A549 (cell line): ENCODE results near the gene HERC4. TPM values are rescaled to one million over a fixed set of nuclear protein-coding genes. Genes with fewer than 3 reads are reported as not detected.

Experiments
- ATAC-seq, 2 experiments: fragments of 200-7000 bp in 1 of 2; fragments of >200 bp in 1 of 2; cut with Nextera tagmentation in 1 of 2; cut with Tn5 transposase in 1 of 2; 3 replicates each; pipeline versions ENCODE4 v1.8.0 to v1.9.1; 2018 to 2020; ENCODE audit warnings: mild to moderate bottlenecking in 1 of 2, moderate library complexity in 1 of 2
- CTCF ChIA-PET: fragments of 300-600 bp; sonication (Branson Sonifier 250); formaldehyde crosslinking; extraction: SDS; loops from one replicate; lab custom pipeline; 2021; ENCODE audit warnings: antibody characterized with exemption, inconsistent platforms; lab: Yijun Ruan, JAX
- POLR2A ChIA-PET: fragments of 350-600 bp; formaldehyde crosslinking; extraction: SDS; loops from one replicate; lab custom pipeline; 2021; ENCODE audit warnings: antibody characterized with exemption, inconsistent platforms; lab: Yijun Ruan, JAX
- DNase-seq, 2 experiments: peaks; one replicate each; pipeline versions ENCODE4 v3.0.0 to v3.0.0-alpha.2; 2011 to 2016; ENCODE audit warnings: low read depth in 1 of 2, low spot score in 1 of 2
- FAIRE-seq: peaks from 2 replicates; lab custom pipeline; 2011; peaks lifted over from hg19 to GRCh38; lab: Jason Lieb, UNC
- H3K27ac ChIP-seq, 2 experiments: fragments of >200 bp; sonication (Bioruptor Twin); formaldehyde crosslinking; 3 replicates each; pipeline ENCODE4 v1.5.1; 2016 to 2017
- H3K4me1 ChIP-seq: fragments of >200 bp; sonication (Bioruptor Twin); formaldehyde crosslinking; 3 replicates; pipeline ENCODE4 v1.6.1; 2016
- H3K4me2 ChIP-seq: fragments of >200 bp; sonication (Bioruptor Twin); formaldehyde crosslinking; 3 replicates; pipeline ENCODE4 v1.6.1; 2016
- H3K4me3 ChIP-seq: fragments of >200 bp; sonication (Bioruptor Twin); formaldehyde crosslinking; 3 replicates; pipeline ENCODE4 v1.5.1; 2016
- H3K9me3 ChIP-seq: fragments of >200 bp; sonication (Bioruptor Twin); formaldehyde crosslinking; 3 replicates; pipeline ENCODE4 v1.6.1; 2016
- CEBPB ChIP-seq, 2 experiments: fragments of >200 bp in 1 of 2; sonication (Bioruptor Twin) in 1 of 2; formaldehyde crosslinking in 1 of 2; IDR thresholded peaks; 2 replicates each; pipeline ENCODE4 v1.6.1; 2012 to 2016
- CTCF ChIP-seq: fragments of >200 bp; sonication (Bioruptor Twin); formaldehyde crosslinking; IDR thresholded peaks from 3 replicates; pipeline ENCODE4 v1.5.1; 2016
- E2F6 ChIP-seq: IDR thresholded peaks from 2 replicates; pipeline ENCODE4 v1.6.1; 2012; ENCODE audit warnings: low read depth, borderline replicate concordance
- ELK1 ChIP-seq: fragments of 150-350 bp; IDR thresholded peaks from 2 replicates; pipeline ENCODE4 v1.6.1; 2014; ENCODE audit warnings: low read depth, mild to moderate bottlenecking, low read length
- EP300 ChIP-seq, 2 experiments: fragments of >200 bp; sonication (Bioruptor Twin); formaldehyde crosslinking; IDR thresholded peaks; 2 replicates in 1 of 2; 3 replicates in 1 of 2; pipeline ENCODE4 v1.6.1; 2016 to 2017
- HES2 ChIP-seq: fragments of >200 bp; sonication (Bioruptor Twin); formaldehyde crosslinking; IDR thresholded peaks from 2 replicates; pipeline ENCODE4 v1.6.1; 2016
- HOXA7 ChIP-seq: fragments of 250-450 bp; sonication (Bioruptor Pico); IDR thresholded peaks from 2 replicates; pipeline ENCODE4 v1.5.0; 2020; ENCODE audit warnings: mild to moderate bottlenecking, moderate library complexity
- HOXB13 ChIP-seq: fragments of 250-450 bp; sonication (Bioruptor Pico); IDR thresholded peaks from 2 replicates; pipeline ENCODE4 v1.5.0; 2020; ENCODE audit warnings: low read depth, mild to moderate bottlenecking, moderate library complexity
- HOXB5 ChIP-seq: fragments of 250-450 bp; sonication (Bioruptor Pico); IDR thresholded peaks from 2 replicates; pipeline ENCODE4 v1.5.0; 2020; ENCODE audit warnings: mild to moderate bottlenecking, moderate library complexity
- KDM1A ChIP-seq: fragments of 200-600 bp; sonication (generic); IDR thresholded peaks from 2 replicates; pipeline ENCODE4 v1.6.1; 2016; ENCODE audit warnings: low read depth, mild to moderate bottlenecking
- MAFK ChIP-seq: fragments of 450-650 bp; IDR thresholded peaks from 2 replicates; pipeline ENCODE4 v1.6.1; 2014; ENCODE audit not compliant: partially characterized antibody
- MAX ChIP-seq: IDR thresholded peaks from 2 replicates; pipeline ENCODE4 v1.6.1; 2012
- NR3C1 ChIP-seq: fragments of >200 bp; sonication (Bioruptor Twin); formaldehyde crosslinking; IDR thresholded peaks from 3 replicates; pipeline ENCODE4 v1.6.1; 2017
- PHF8 ChIP-seq: fragments of 200-600 bp; sonication (generic); IDR thresholded peaks from 2 replicates; pipeline ENCODE4 v1.6.1; 2016; ENCODE audit warnings: low read depth, mild to moderate bottlenecking, antibody characterized with exemption, moderate library complexity, borderline replicate concordance
- RAD21 ChIP-seq, 2 experiments: fragments of >200 bp in 1 of 2; sonication (Bioruptor Twin) in 1 of 2; formaldehyde crosslinking in 1 of 2; IDR thresholded peaks in 1 of 2; conservative IDR thresholded peaks in 1 of 2; 2 replicates in 1 of 2; 3 replicates in 1 of 2; pipeline ENCODE4 v1.6.1; 2012 to 2018; ENCODE audit warnings: inconsistent platforms in 1 of 2
- RARB ChIP-seq: fragments of 250-450 bp; sonication (Bioruptor Pico); IDR thresholded peaks from 2 replicates; pipeline ENCODE4 v1.8.0; 2021; ENCODE audit warnings: mild to moderate bottlenecking, moderate library complexity
- RNF2 ChIP-seq: fragments of 200-600 bp; sonication (generic); IDR thresholded peaks from 2 replicates; pipeline ENCODE4 v1.6.1; 2016; ENCODE audit warnings: low read depth, mild to moderate bottlenecking, antibody characterized with exemption, moderate library complexity, borderline replicate concordance
- SMC3 ChIP-seq: fragments of >200 bp; sonication (Bioruptor Twin); formaldehyde crosslinking; IDR thresholded peaks from 3 replicates; pipeline ENCODE4 v1.6.1; 2018; ENCODE audit warnings: inconsistent platforms
- WGBS: methylation state at CpG from one replicate; pipeline ENCODE4 v1.1.6; 2017; ENCODE audit errors: missing lambda C conversion rate; 5-methylcytosine and 5-hydroxymethylcytosine counted together
- polyA plus RNA-seq, 4 experiments: library from polyadenylated mRNA; depleted of rRNA in 3 of 4; stranded (reverse); fragments of >200 nt; fragmentation: RNase III in 1 of 4; extraction: RNeasy Plus Mini Kit Qiagen cat#74134 plus additional on column Dnase treatment in 1 of 4; gene quantifications; 2 replicates in 3 of 4; 3 replicates in 1 of 4; pipeline ENCODE4 v1.2.3, GENCODE V29; 2011 to 2017

The HERC4 gene
- polyA plus RNA-seq, 2 of the 4 experiments (the other 2 are of a cell fraction): 43.2 to 51.3 TPM

GRCh38 chr10:68082872-68083271 lies 7.8 kb upstream of the HERC4 start:
- POLR2A ChIA-PET: interaction anchor here (1.0 kb wide), 1 partner anchor 249 kb away, joined by 5 read pairs; the partner anchor contains the start of gene HNRNPH3
- H3K4me2 ChIP-seq: peak overlapping the region; percentile 65
- TF ChIP-seq RAD21 (conservative IDR thresholded peaks at IDR 0.05 in 1 of 2, IDR thresholded peaks at IDR 0.05 in 1 of 2) (peak; percentile 91 to 94), MAX (0 out of 2 replicates have a peak, but pooled peaks have one; percentile 18), PHF8 (no peak), HOXB5 (CRISPR knock-in tag) (no peak), HOXA7 (no peak), CTCF (peak; percentile 88), E2F6 (no peak), RARB (CRISPR knock-in tag) (no peak), RNF2 (no peak), SMC3 (peak; percentile 96)
- FAIRE-seq: peak; percentile 99
- H3K27ac ChIP-seq: peak overlapping the region; percentile 92 to 93; a peak in 5 of 6 replicates
- 4% methylated on average over 1 of the region's 1 CpG for WGBS
- peaks cover 55% of the 10 kb centered on the region for H3K4me1 ChIP-seq
- ATAC-seq: peak; percentile 31 to 66; a peak in 2 of 6 replicates
- CTCF ChIA-PET: interaction anchor here (0.5 to 14.9 kb wide), 32 partner anchors 9 to 372 kb away, joined by 3 to 241 read pairs (median 4); partner anchors contain the start of gene ATOH7
- no peaks in the 10 kb centered on the region for H3K9me3 ChIP-seq
- peak in 1 of 2 experiments; percentile 61 for DNase-seq
- H3K4me3 ChIP-seq: no peak overlapping the region

DNA sequence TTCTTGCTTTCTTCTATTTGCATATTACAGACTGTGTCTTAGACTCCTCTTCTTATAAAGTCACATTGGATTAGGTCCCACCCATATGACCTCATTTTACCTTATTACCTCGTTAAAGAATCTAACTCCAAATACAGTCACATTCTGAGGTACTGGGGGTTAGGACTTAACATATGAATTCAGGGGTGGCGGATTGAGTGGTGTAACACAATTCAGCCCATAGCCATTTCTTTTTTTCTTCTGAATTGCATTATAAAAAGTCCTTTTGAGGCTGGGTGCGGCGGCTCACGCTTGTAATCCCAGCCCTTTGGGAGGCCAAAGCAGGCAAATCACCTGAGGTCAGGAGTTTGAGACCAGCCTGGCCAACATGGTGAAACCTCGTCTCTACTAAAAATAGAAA lies 6.8 kb upstream of the HERC4 start:
- H3K4me3 ChIP-seq: no peak overlapping the region
- ATAC-seq: no peak
- POLR2A ChIA-PET: no interaction called here
- no peak for TF ChIP-seq HOXB5 (CRISPR knock-in tag)
- TF ChIP-seq HES2: no peak
- TF ChIP-seq, all 56 proteins: peak for 0
- peaks cover 51% of the 10 kb centered on the region for H3K4me1 ChIP-seq
- H3K9me3 ChIP-seq: no peaks in the 10 kb centered on the region
- no peak overlapping the region for H3K4me2 ChIP-seq
- no peak for DNase-seq
- CTCF ChIA-PET: interaction anchor here (1.3 to 14.9 kb wide), 6 partner anchors 72 to 240 kb away, joined by 4 to 241 read pairs (median 13); no protein-coding TSS in a partner anchor
- no peak for FAIRE-seq
- H3K27ac ChIP-seq: peak overlapping the region in 1 of 2 experiments; percentile 45; a peak in 1 of 6 replicates
- whole genome bisulfite sequencing: 86% methylated on average over 6 of the region's 6 CpGs

DNA sequence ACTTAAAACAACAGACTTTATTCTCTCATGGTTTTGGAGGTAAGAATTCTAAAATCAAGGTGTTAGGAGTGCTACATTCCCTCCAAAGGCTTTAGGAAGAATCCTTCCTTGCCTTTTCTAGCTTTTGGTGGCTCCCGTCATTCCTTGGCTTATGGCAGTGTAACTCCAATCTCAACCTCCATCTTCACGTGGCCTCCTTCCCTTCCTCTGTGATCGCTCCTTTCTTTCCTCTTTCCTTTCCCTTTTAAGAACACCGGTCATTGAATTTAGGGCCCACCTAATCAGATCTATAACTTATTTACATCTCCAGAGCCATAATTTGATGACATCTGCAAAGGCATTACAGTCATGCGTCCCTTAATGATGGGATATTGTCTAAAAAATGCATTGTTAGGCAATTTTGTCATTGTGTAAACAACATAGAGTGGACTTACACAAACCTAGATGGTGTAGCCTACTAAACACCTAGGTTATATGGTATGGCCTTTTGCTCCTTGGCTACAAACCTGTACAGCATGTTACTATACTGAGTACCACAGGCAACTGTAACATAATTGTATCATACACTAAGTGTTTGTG lies 5.9 kb upstream of the HERC4 start:
- FAIRE-seq (no peak), ATAC-seq (no peak), DNase-seq (no peak)
- 76% methylated on average over 5 of the region's 5 CpGs for WGBS
- Histone ChIP-seq H3K4me3 (no peak overlapping the region), H3K27ac (peak overlapping the region in 1 of 2 experiments; percentile 22; a peak in 2 of 6 replicates), H3K4me2 (no peak overlapping the region; the same call in 2 of the 3 replicates), H3K4me1 (peaks cover 42% of the 10 kb centered on the region), H3K9me3 (no peaks in the 10 kb centered on the region)
- ChIA-PET CTCF (interaction anchor here (6.5 to 14.9 kb wide), 2 partner anchors 73 to 131 kb away, joined by 68 to 241 read pairs; no protein-coding TSS in a partner anchor), POLR2A (no interaction called here)
- TF ChIP-seq ELK1 (no peak), KDM1A (no peak), MAFK (peak; percentile 64), HOXB13 (CRISPR knock-in tag) (no peak), EP300 (IDR thresholded peaks at IDR 0.05) (no peak), NR3C1 (no peak), CEBPB (IDR thresholded peaks at IDR 0.05) (peak in 1 of 2 experiments; percentile 35; a peak in 1 of 4 replicates)
